H1 (cell line): ENCODE data around the gene METTL22. TPM values are rescaled to one million over a fixed set of nuclear protein-coding genes. Genes with fewer than 3 reads are reported as not detected.

Source experiments
- CTCF ChIA-PET: fragments of 300-600 bp; sonication (Branson Sonifier 250); formaldehyde crosslinking; loops from one replicate; lab custom pipeline; 2021; ENCODE audit not compliant: partially characterized antibody; lab: Charles Lee
- POLR2A ChIA-PET: fragments of 300-600 bp; sonication (Branson Sonifier 250); formaldehyde crosslinking; loops from one replicate; lab custom pipeline; 2021; ENCODE audit warnings: inconsistent platforms; ENCODE audit not compliant: partially characterized antibody; lab: Charles Lee
- DNase-seq, 2 experiments: peaks; one replicate each; pipeline versions ENCODE4 v3.0.0 to v3.0.0-alpha.2; 2010 to 2022; ENCODE audit warnings: low spot score in 2 of 2, low read depth in 1 of 2, mixed read lengths in 1 of 2
- FAIRE-seq: peaks from 2 replicates; lab custom pipeline; 2011; peaks lifted over from hg19 to GRCh38; lab: Jason Lieb, UNC
- H2AFZ ChIP-seq: 2 replicates; pipeline ENCODE4 v1.8.1; 2012; ENCODE audit warnings: low read length, inconsistent platforms
- H2AK5ac ChIP-seq: 2 replicates; pipeline ENCODE4 v1.6.1; 2013; ENCODE audit warnings: low read depth, low read length
- H2BK120ac ChIP-seq: replicated peaks from 2 replicates; pipeline ENCODE3; 2013; ENCODE audit warnings: low read depth, low read length, inconsistent platforms
- H2BK12ac ChIP-seq: 2 replicates; pipeline ENCODE4 v1.6.1; 2013; ENCODE audit warnings: low read depth, low read length
- H2BK15ac ChIP-seq: 2 replicates; pipeline ENCODE4 v1.6.1; 2013; ENCODE audit warnings: low read length
- H2BK20ac ChIP-seq: 2 replicates; pipeline ENCODE4 v1.6.1; 2013; ENCODE audit warnings: low read length
- H2BK5ac ChIP-seq: 2 replicates; pipeline ENCODE4 v1.6.1; 2013; ENCODE audit warnings: low read depth, low read length
- H3K14ac ChIP-seq: 2 replicates; pipeline ENCODE4 v1.6.1; 2013; ENCODE audit warnings: inconsistent platforms; ENCODE audit not compliant: insufficient read length
- H3K18ac ChIP-seq: 2 replicates; pipeline ENCODE4 v1.6.1; 2013; ENCODE audit warnings: low read length; ENCODE audit errors: extremely low read depth
- H3K23ac ChIP-seq: 2 replicates; pipeline ENCODE4 v1.6.1; 2013; ENCODE audit warnings: inconsistent platforms; ENCODE audit not compliant: insufficient read length
- H3K23me2 ChIP-seq: 2 replicates; pipeline ENCODE4 v1.6.1; 2013; ENCODE audit warnings: low read depth, low read length
- H3K27ac ChIP-seq: 2 replicates; pipeline ENCODE4 v1.6.1; 2011; ENCODE audit warnings: low read depth, low read length, inconsistent platforms
- H3K27me3 ChIP-seq, 4 experiments: replicated peaks in 1 of 4; 1 replicate in 1 of 4; 2 replicates in 3 of 4; pipeline versions ENCODE4 v1.6.1 to v1.8.1; 2011 to 2013; ENCODE audit warnings: low read length in 3 of 4, mild to moderate bottlenecking in 3 of 4, inconsistent platforms in 2 of 4, mixed read lengths in 2 of 4, moderate library complexity in 1 of 4; ENCODE audit not compliant: control insufficient read depth in 3 of 4, insufficient read depth in 3 of 4; ENCODE audit errors: extremely low read depth in 1 of 4
- H3K36me3 ChIP-seq, 4 experiments: 2 replicates each; pipeline versions ENCODE4 v1.6.1 to v1.8.1; 2011 to 2013; ENCODE audit warnings: mild to moderate bottlenecking in 4 of 4, low read length in 3 of 4, moderate library complexity in 2 of 4, control low read depth in 1 of 4, inconsistent platforms in 1 of 4; ENCODE audit not compliant: insufficient read depth in 4 of 4, control insufficient read depth in 2 of 4
- H3K4ac ChIP-seq: replicated peaks from 2 replicates; pipeline ENCODE3; 2013; ENCODE audit warnings: low read length, low read depth, mixed read lengths, inconsistent platforms; ENCODE audit not compliant: insufficient read length
- H3K4me1 ChIP-seq, 4 experiments: replicated peaks in 1 of 4; 1 replicate in 1 of 4; 2 replicates in 3 of 4; pipeline versions ENCODE4 v1.6.1 to v1.8.1; 2011 to 2013; ENCODE audit warnings: low read length in 3 of 4, inconsistent platforms in 2 of 4, mixed read lengths in 1 of 4; ENCODE audit not compliant: insufficient read depth in 4 of 4, control insufficient read depth in 3 of 4
- H3K4me2 ChIP-seq, 2 experiments: 2 replicates each; pipeline versions ENCODE4 v1.6.1 to v1.8.1; 2011 to 2013; ENCODE audit warnings: low read depth in 2 of 2, low read length in 2 of 2, control low read depth in 1 of 2, inconsistent platforms in 1 of 2, mild to moderate bottlenecking in 1 of 2; ENCODE audit not compliant: insufficient read depth in 1 of 2
- H3K4me3 ChIP-seq, 4 experiments: fragments of 200-600, 300-600 bp in 1 of 4; sonication (generic), shearing (Covaris generic), sonication (Bioruptor Twin) in 1 of 4; 2 replicates each; pipeline versions ENCODE4 v1.5.1 to v1.8.1; 2011 to 2016; ENCODE audit warnings: low read length in 4 of 4, low read depth in 3 of 4, control low read depth in 2 of 4, inconsistent platforms in 2 of 4, mild to moderate bottlenecking in 2 of 4, mixed read lengths in 1 of 4, moderate library complexity in 1 of 4; ENCODE audit not compliant: insufficient read depth in 2 of 4; ENCODE audit errors: extremely low read depth in 1 of 4
- H3K56ac ChIP-seq: replicated peaks from 2 replicates; pipeline ENCODE3; 2013; ENCODE audit warnings: low read depth, mild to moderate bottlenecking, mixed read lengths, low read length, inconsistent platforms; ENCODE audit not compliant: insufficient read length
- H3K79me1 ChIP-seq: 2 replicates; pipeline ENCODE4 v1.6.1; 2013; ENCODE audit warnings: low read depth, low read length, control low read depth
- H3K79me2 ChIP-seq, 2 experiments: 2 replicates each; pipeline versions ENCODE4 v1.6.1 to v1.8.1; 2012 to 2013; ENCODE audit warnings: low read length in 2 of 2, mild to moderate bottlenecking in 2 of 2, inconsistent platforms in 1 of 2; ENCODE audit not compliant: insufficient read depth in 2 of 2, control insufficient read depth in 1 of 2
- H3K9ac ChIP-seq, 4 experiments: replicated peaks in 1 of 4; 1 replicate in 1 of 4; 2 replicates in 3 of 4; pipeline versions ENCODE4 v1.6.1 to v1.8.1; 2011 to 2013; ENCODE audit warnings: low read depth in 3 of 4, low read length in 3 of 4, control low read depth in 2 of 4, mild to moderate bottlenecking in 2 of 4, moderate library complexity in 2 of 4, inconsistent platforms in 1 of 4; ENCODE audit errors: extremely low read depth in 1 of 4
- H3K9me3 ChIP-seq, 2 experiments: 2 replicates each; pipeline versions ENCODE4 v1.6.1 to v1.8.1; 2012 to 2013; ENCODE audit warnings: mild to moderate bottlenecking in 2 of 2, moderate library complexity in 2 of 2, control low read depth in 1 of 2, inconsistent platforms in 1 of 2, low read depth in 1 of 2, low read length in 1 of 2, mixed read lengths in 1 of 2; ENCODE audit not compliant: insufficient read depth in 2 of 2
- H4K20me1 ChIP-seq, 2 experiments: replicated peaks in 1 of 2; 2 replicates each; pipeline versions ENCODE3 to v1.8.1; 2011 to 2013; ENCODE audit warnings: inconsistent platforms in 2 of 2, low read length in 2 of 2, mild to moderate bottlenecking in 1 of 2; ENCODE audit not compliant: insufficient read depth in 2 of 2, control insufficient read depth in 1 of 2
- H4K5ac ChIP-seq: 2 replicates; pipeline ENCODE4 v1.6.1; 2013; ENCODE audit warnings: low read length, low read depth, mixed read lengths, inconsistent platforms; ENCODE audit not compliant: insufficient read length
- H4K8ac ChIP-seq: 2 replicates; pipeline ENCODE4 v1.8.0; 2013; ENCODE audit warnings: mild to moderate bottlenecking, moderate library complexity, low read length, inconsistent platforms; ENCODE audit not compliant: insufficient read depth; ENCODE audit errors: extremely low read depth
- H4K91ac ChIP-seq: replicated peaks from 2 replicates; pipeline ENCODE3; 2013; ENCODE audit warnings: low read length, mixed read lengths, inconsistent platforms; ENCODE audit not compliant: insufficient read length
- KDM5A ChIP-seq: fragments of 200-600 bp; IDR thresholded peaks from 2 replicates; pipeline ENCODE4 v1.7.1; 2012; ENCODE audit warnings: mild to moderate bottlenecking, low read length, inconsistent platforms, mixed read lengths
- MAFK ChIP-seq: IDR thresholded peaks from 2 replicates; pipeline ENCODE4 v1.6.1; 2012; ENCODE audit warnings: low read depth, mild to moderate bottlenecking, improper control_type of control experiment, low read length
- RFX5 ChIP-seq: IDR thresholded peaks from 2 replicates; pipeline ENCODE4 v1.6.1; 2011; ENCODE audit warnings: low read depth, low read length, improper control_type of control experiment, borderline replicate concordance
- TBP ChIP-seq: IDR thresholded peaks from 2 replicates; pipeline ENCODE4 v1.6.1; 2011; ENCODE audit warnings: low read depth, low read length, improper control_type of control experiment
- YY1 ChIP-seq: IDR thresholded peaks from 2 replicates; pipeline ENCODE4 v1.6.1; 2011; ENCODE audit warnings: low read depth, mild to moderate bottlenecking, low read length
- WGBS, 2 experiments: shearing (Covaris generic) in 1 of 2; methylation state at CpG; one replicate each; pipeline versions ENCODE4 v1.1.6 to v1.1.7; 2013 to 2015; ENCODE audit warnings: low lambda C conversion rate in 2 of 2, mixed read lengths in 2 of 2, inconsistent platforms in 1 of 2, low coverage in 1 of 2, missing lambda C conversion rate in 1 of 2; ENCODE audit not compliant: insufficient replicate concordance in 2 of 2, insufficient coverage in 1 of 2, insufficient read length in 1 of 2; ENCODE audit errors: extremely low coverage in 1 of 2, missing lambda C conversion rate in 1 of 2; 5-methylcytosine and 5-hydroxymethylcytosine counted together
- polyA plus RNA-seq, 7 experiments: library from polyadenylated mRNA; depleted of rRNA in 3 of 7; stranded (reverse) in 5 of 7; unstranded in 2 of 7; fragments of >200 nt in 5 of 7; fragments of 200-250 nt in 2 of 7; gene quantifications; 1 replicate in 5 of 7; 2 replicates in 1 of 7; 4 replicates in 1 of 7; pipeline versions ENCODE4 v1.2.1 to v1.2.3, GENCODE V29; 2011 to 2013; ENCODE audit warnings: missing spikeins in 2 of 7, mixed read lengths in 2 of 7
- total RNA-seq: library from RNA; stranded (reverse); fragmentation: NEBNext Ultra II Directional; extraction: Animal tissue kit (Norgen Biotek cat#: 25700); gene quantifications from 2 replicates; pipeline ENCODE4 v1.2.1, GENCODE V29; 2021
- TF ChIP-seq, protein P1 (sequence below): IDR thresholded peaks from 2 replicates; pipeline ENCODE4 v1.6.1; 2012; ENCODE audit warnings: inconsistent platforms
- TF ChIP-seq, protein P2 (sequence below): IDR thresholded peaks from 2 replicates; pipeline ENCODE4 v1.6.1; 2012; ENCODE audit warnings: low read length, inconsistent platforms
- TF ChIP-seq, protein P3 (sequence below): IDR thresholded peaks from 2 replicates; pipeline ENCODE4 v1.6.1; 2012; ENCODE audit warnings: inconsistent platforms

The METTL22 gene
- total and polyA plus RNA-seq, 2 of the 8 experiments (the other 6 are each of a cell fraction or from before 2014, with no cell fraction given), result 56.7 to 85.2 TPM

DNA sequence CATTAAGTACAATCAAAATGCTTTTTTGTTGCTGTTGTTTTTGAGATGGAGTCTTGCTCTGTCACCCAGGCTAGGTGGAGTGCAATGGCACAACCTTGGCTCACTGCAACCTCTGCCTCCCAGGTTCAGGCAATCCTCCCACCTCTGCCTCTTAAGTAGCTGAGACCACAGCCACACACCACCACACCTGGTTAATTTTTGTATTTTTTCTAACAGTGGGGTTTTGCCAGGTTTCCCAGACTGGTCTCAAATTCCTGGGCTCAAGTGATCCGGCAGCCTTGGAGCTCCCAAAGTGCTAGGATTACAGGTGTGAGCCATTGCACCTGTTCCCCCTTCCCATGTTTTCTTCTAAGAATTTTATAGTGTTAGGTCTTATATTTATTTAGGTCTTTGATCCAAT, 48.0 kb downstream of the METTL22 start:
- peaks cover 0 to 5% (median 0%) of the 10 kb centered on the region in 4 experiments; a peak in 2 of 7 replicates for H3K4me1 ChIP-seq
- no peak overlapping the region for H3K9ac ChIP-seq
- no peak overlapping the region for H4K91ac ChIP-seq
- peaks cover 0 to 3% (median 0%) of the 10 kb centered on the region in 4 experiments; a peak in 3 of 7 replicates for H3K27me3 ChIP-seq
- no peaks in the 10 kb centered on the region for H3K9me3 ChIP-seq
- H2AFZ ChIP-seq, result no peak overlapping the region
- H3K36me3 ChIP-seq, result no peaks in the 10 kb centered on the region
- no peak overlapping the region for H3K23ac ChIP-seq
- H3K56ac ChIP-seq, result no peak overlapping the region
- no peak overlapping the region for H4K8ac ChIP-seq
- no peak overlapping the region for H3K27ac ChIP-seq
- H3K4ac ChIP-seq, result no peak overlapping the region
- no peaks in the 10 kb centered on the region for H3K79me2 ChIP-seq
- H4K5ac ChIP-seq, result no peak overlapping the region
- FAIRE-seq (no peak), DNase-seq (no peak)
- 91% methylated on average over 1 of the region's 1 CpG; no CpG with 5 or more reads in 1 of the 2 experiments for WGBS, 2 experiments
- CTCF ChIA-PET, result interaction anchor here (1.5 to 27.6 kb wide), 5 partner anchors 8 to 210 kb away, joined by 5 to 404 read pairs (median 8); partner anchors contain the start of genes PMM2 and TMEM186
- peaks cover 5% of the 10 kb centered on the region; the same call in 1 of the 2 replicates for H3K23me2 ChIP-seq
- no peak overlapping the region for H2BK20ac ChIP-seq
- no peak overlapping the region for H2BK12ac ChIP-seq
- H2BK120ac ChIP-seq, result no peak overlapping the region
- no peak overlapping the region for H3K4me2 ChIP-seq
- H2BK5ac ChIP-seq, result no peak overlapping the region
- POLR2A ChIA-PET, result interaction anchor here (0.8 kb wide), 1 partner anchor 52 kb away, joined by 3 read pairs; no protein-coding TSS in a partner anchor
- H3K4me3 ChIP-seq, result no peak overlapping the region
- H2AK5ac ChIP-seq, result no peak overlapping the region
- no peak overlapping the region for H3K14ac ChIP-seq
- no peak overlapping the region for H3K18ac ChIP-seq
- no peaks in the 10 kb centered on the region for H3K79me1 ChIP-seq
- H2BK15ac ChIP-seq, result no peak overlapping the region
- H4K20me1 ChIP-seq, result no peaks in the 10 kb centered on the region
- no peak for TF ChIP-seq KDM5A
- no peak for TF ChIP-seq MAFK
- no peak for TF ChIP-seq RFX5
- TF ChIP-seq, protein P1, sequence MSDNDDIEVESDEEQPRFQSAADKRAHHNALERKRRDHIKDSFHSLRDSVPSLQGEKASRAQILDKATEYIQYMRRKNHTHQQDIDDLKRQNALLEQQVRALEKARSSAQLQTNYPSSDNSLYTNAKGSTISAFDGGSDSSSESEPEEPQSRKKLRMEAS, result no peak
- TF ChIP-seq, protein P2, sequence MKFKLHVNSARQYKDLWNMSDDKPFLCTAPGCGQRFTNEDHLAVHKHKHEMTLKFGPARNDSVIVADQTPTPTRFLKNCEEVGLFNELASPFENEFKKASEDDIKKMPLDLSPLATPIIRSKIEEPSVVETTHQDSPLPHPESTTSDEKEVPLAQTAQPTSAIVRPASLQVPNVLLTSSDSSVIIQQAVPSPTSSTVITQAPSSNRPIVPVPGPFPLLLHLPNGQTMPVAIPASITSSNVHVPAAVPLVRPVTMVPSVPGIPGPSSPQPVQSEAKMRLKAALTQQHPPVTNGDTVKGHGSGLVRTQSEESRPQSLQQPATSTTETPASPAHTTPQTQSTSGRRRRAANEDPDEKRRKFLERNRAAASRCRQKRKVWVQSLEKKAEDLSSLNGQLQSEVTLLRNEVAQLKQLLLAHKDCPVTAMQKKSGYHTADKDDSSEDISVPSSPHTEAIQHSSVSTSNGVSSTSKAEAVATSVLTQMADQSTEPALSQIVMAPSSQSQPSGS, result no peak
- TF ChIP-seq, protein P3, sequence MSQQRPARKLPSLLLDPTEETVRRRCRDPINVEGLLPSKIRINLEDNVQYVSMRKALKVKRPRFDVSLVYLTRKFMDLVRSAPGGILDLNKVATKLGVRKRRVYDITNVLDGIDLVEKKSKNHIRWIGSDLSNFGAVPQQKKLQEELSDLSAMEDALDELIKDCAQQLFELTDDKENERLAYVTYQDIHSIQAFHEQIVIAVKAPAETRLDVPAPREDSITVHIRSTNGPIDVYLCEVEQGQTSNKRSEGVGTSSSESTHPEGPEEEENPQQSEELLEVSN, result no peak
- no peak for TF ChIP-seq YY1
- no peak for TF ChIP-seq TBP
